Measurements from ENCODE around the gene MAGI2.
A peak's percentile ranks its signal among the peaks of the same experiment; 100 is the strongest.

MAGI2 gene

DNA sequence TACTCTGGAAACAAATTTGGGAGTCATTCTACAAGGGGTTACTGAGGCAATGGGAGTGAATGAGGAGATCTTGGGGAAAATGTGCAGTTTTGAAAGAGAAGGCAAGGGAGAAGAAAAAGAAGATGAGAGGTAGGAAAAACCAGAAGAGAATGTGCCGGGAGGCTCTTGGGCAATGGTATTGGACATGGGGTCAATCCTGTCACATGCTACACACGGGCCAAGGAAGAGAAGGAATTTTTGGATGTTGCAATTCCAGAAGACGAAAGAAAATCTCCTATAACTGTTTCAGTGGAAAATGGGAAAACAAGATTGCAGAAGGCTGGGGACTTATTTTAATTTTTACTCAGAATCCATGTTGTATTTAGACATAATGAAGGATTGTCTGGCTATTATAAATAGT, 1039.9 kb downstream of the MAGI2 start:
- no peak for DNase-seq (ENCODE audit: low spot score)

DNA sequence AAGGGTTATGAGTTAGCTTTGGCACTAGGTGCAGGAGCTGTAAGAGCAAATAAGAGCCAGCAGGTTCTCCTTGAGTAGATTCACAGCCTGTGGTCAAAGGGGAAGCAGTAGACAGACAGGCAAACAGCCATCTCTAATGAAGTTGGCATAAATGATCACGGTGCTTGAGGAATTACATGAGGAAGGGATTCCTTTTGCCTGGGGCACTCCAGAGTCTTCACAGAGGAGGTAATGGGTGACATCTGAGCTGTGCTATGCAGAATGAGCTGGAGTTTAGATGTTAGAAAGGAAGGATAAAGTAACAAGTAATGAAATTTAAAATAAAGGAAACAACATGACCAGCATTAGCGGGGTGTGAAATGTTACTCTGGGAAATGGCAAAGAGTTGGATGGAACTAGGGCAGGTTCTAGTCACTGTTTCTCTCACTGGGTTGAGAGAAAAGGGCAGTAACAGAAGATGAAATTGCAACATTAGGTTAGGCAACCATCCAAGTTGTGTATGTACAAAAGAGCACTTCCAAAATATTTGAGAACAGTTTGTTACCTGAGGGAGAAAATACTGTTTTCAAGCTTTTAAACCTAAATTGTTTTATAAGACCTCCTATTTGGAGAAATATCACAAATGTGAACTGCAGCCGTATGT, 1041.1 kb downstream of the MAGI2 start:
- DNase-seq (ENCODE audit: low spot score) = no peak

DNA sequence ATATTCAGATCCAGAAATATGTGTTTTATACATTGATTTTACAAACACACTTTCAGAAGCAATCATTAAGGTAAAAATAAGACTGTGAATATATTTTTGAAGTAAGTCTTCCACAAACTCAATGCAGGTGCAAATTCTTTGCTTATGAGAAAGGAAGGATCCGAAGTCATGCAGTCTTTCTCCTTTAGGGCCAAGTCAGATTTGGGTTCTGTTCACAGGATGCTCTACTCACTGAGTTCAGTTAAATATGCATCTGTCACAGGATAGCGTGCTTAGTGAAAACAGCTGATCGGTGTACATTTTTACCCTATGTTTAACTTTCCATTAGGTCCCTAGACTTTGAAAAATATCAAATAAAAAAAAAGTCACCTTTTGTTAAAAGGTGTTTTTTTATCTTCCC, 1046.4 kb downstream of the MAGI2 start:
- no peak for DNase-seq (ENCODE audit: low spot score)

DNA sequence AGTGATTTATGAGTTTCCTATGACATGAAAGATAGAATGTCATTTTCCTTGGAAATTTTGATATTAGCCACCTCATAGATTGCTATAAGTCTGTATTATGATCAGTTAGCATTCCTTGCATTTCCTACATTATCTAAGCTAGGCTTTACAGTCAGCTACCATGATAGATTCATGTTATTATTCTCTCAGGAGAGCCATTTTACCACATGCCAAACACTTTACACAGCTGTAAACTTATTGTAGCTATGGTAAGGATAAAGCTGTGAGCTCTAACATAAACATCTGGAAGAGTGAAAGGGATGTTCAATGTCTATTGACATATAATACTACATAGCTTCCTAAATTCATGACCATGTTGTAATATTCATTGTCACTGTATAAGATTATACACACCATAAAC, 1046.9 kb downstream of the MAGI2 start:
- DNase-seq (ENCODE audit: low spot score) = no peak

DNA sequence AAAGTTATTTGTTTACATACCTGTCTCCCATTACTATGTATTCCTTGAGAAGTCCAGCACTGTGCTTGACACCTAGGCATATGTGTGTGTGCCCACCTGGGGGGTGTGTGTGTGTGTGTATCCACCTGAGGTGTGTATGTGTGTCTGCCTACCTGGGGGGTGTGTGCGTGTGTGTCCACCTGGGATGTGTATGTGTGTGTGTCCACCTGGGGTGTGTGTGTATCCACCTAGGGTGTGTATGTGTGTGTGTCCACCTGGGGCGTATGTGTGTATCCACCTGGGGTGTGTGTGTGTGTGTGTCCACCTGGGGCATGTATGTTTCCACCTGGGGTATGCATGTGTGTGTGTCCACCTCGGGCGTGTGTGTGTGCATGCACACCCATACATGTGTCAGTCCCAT, 1051.4 kb downstream of the MAGI2 start:
- no peak for DNase-seq (ENCODE audit: low spot score)

DNA sequence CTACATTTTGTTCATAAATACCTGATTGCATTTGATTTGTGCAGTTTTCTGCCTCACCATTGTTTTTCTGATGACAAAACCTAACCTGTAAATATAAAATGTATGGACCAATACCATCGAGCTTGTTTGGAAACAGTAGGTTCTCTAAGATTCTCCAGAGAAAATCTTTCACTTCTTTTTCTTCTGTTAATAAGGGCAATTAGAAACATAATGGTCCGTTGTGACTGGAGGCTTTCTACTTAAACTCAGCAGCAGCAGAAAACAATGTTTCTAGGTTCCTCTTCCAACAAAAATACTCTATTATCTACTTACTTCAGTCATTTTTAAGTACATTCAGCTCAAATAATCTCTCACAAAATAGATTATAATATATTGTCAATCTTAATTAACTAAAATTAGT, 1053.4 kb downstream of the MAGI2 start:
- DNase-seq (ENCODE audit: low spot score) = no peak

DNA sequence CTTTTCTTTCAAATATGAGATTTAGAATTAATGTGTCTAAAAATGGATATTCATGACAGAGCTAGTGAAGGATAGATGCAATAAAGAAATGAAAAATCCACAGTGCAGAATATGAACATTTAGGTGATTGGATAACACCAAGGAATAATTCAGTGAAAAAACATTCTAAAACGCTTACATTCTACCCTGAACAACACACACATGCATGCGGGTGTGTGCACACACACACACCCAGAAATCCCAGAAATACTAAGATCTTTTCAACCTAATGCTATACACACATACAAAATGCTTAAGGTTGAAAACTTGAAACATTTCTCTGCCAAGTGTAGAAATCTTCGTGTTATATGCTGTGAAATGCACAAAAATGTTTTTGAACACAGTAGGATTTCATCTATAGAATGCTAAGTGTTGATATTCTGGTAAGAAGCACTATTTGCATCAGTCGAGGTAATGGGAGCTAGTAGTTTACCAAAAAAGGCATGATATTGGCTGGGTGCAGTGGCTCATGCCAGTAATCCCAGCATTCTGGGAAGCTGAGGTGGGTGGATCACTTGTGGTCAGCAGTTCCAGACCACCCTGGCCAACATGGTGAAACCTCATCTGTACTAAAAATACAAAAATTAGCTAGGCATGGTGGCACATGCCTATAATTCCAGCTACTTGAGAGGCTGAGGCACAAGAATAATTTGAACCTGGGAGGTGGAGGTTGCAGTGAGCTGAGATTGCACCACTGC, 1054.3 kb downstream of the MAGI2 start:
- DNase-seq (ENCODE audit: low spot score) = no peak

DNA sequence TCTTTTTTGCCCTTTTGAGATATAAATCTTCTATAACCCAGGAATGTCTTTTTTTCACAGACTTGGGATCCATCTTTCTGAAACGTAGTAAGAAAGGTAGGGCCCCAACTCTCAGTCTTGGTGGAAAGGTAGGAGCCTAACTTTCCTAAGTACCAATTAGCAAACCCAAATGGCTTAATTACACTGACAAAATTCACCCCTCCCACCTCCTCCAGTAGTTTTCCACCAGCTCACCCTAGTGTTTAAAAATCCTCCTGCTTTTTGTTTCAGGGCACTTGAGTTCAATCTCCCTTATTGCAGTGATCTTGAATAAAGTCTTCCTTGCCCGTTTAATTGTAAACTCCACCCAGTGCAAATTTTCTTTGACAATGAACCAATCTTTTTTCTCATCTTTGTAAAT, 1054.9 kb downstream of the MAGI2 start:
- no peak for DNase-seq (ENCODE audit: low spot score)

DNA sequence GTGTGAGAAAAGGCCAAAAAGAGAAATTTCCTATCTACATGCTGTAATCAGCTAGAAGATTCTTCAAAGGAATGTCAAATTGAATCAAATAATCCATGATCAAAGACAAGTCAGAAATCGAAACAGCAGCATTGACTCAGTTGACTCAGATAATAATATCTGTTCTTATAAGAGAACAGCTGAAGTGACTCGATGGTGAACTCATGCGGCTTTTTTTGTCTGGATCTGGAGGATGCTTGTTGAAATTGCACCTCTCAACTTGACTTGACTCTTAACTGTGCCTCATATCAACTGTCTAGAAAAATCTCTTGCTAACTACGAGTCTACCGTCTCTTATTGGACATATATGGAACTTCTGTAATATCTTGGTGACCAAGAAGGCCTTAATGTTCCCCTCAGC, 1055.4 kb downstream of the MAGI2 start:
- no peak for DNase-seq (ENCODE audit: low spot score)

DNA sequence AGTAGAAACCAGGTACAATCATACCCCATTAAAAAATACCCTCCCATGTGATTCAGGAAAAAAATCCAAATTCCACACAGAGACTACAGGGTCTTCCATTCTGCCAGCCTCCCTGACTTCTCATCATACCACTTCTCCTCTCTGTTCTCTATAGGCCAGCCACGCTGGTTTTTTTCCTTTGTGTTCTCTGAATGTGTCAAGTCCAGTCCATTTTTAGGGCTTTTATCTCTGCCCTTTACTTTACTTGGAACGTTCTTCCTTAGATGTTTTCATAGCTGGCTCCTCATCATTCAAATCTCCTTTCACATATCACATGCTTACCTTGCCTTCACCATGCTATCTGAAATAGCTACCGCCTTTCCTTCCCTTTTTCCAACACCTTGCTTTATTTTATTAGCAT, 1057.3 kb downstream of the MAGI2 start:
- DNase-seq (ENCODE audit: low spot score) = no peak

DNA sequence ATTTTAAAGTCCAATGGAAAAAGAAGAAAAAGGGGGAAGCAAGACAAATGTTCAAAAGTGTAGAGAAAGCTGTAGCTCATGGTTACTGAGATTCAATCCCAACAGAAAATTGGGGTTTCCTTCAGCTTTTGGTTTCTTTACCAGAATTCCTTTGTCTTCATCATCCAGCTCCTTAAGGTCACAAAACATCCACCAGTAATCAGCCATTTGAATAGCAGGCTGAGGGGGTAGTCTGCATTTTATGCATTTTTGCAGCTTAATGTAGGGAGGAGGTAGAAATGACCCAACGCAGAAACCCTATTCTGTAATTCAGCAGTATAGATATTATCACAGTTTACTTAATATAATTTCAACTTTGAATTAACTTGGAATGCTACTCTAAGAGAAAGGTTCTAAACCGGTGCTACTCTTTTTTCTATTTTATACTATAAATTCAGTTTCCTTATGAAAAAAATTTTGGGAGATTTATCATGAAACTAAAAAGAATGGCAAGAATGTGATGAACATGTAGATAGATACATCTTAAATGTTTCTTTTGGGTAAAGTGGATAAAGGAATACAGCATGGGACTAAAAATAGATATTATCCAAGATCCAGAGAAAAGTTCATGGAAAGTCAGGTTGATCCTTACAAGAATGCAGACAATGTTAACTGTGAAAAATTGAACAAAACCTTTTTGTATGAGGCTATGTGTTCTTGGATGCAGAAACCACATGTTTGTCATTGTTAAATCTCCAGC, 1058.0 kb downstream of the MAGI2 start:
- no peak for DNase-seq (ENCODE audit: low spot score)

DNA sequence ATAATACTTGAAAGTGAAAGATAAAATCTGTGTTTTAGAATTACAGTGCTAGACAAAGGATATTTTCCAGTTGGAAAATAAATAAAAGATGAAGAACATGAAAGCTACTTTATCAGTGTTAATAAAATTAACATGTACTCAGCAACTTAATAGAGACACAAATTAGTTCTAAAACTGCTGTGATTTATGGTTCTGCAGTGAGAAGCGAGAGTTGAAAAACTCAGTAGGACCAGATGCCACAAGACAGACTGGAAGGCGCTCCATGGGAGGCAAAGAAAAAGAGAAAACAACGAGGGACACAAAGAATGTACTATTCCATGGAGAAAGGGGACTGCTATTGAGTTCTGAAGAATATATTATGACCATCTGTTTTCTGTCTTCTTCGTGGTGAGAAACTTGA, 1064.4 kb downstream of the MAGI2 start:
- no peak for DNase-seq (ENCODE audit: low spot score)

DNA sequence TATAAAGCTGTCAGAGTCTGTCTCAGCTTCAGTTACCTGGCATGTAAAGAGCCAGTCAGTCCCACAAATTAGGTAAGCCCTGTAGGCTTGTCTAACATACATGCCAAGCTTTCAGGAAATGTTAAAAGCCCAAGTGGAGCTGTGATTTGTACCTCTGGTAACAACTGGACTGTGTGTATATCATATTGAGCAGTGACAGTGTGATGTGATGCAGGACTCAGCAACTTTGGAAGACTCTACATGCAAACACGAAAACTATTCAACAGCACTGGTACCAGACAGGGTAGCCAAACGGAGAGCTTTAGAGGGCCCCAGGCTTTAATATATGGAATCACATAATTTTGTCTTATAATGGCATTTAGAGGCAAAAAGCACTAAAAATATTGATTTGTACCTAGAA, 1066.9 kb downstream of the MAGI2 start:
- DNase-seq (ENCODE audit: low spot score) = no peak

DNA sequence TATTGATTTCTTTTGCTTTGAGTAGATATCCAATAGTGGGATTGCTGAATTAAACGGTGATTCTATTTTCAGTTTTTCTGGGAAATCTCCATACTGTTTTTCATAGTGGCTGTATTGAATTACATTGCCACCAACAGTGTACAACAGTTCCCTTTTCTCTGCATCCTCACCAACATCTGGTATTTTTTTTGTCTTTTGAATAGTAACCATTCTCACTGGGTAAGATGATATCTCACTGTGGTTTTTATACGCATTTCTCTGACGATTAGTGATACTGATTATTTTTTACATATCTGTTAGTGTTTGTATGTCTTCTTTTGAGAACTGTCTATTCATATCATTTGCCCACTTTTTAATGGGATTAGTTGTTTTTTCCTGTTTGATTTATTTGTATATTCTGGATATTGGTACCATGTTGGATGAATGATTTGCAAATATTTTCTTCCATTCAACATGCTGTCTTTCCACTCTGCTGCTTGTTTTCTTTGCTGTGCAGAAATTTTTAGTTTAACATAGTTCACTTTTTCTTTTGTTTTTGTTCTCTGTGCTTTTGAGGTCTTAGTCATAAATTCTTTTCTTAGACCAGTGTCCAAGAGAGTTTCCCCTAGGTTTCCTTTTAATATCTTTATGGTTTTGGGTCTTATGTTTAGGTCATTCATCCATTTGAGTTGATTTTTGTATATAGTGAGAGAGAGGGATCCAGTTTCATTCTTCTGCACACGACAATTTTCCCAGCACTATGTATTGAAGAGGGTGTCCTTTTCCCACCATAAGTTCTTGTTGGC, 1070.2 kb downstream of the MAGI2 start:
- DNase-seq (ENCODE audit: low spot score) = no peak

DNA sequence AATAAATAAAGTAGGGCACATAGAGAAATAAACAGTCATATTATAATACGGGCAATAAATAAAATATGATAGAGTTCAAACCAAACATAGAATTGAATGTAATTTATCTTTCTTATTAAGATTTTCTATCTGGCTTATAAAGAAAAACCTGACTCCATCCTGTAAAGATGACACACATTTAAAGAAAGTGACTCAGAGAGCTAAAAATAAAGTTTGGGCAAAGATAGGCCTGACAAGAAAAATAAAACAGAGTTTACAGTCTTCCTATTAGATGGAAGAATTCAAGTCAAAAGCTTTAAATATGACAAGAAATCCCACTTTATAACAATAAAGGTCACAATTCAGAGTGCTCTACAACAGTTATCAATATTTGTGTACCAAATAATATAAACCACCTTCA, 1074.3 kb downstream of the MAGI2 start:
- peak; percentile 21 for DNase-seq (ENCODE audit: low spot score)

DNA sequence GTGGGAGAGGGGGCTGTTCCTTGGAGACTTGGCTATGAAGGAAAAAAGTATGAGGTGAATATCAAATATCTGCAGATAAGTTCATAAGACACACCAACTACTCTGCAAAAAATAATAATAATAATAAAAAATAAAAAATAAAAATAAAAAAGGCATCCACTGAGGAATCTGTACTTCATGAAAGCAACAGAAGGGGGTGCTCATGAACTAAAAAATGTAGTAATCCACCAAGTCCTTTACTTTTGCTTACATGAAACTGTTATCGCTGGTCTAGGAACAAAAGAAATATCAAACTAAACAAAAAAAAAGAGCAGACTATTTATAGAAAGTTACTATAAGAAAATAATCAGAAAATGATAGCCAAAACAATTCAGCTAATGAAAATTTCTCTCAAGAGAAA, 1075.9 kb downstream of the MAGI2 start:
- no peak for DNase-seq (ENCODE audit: low spot score)

DNA sequence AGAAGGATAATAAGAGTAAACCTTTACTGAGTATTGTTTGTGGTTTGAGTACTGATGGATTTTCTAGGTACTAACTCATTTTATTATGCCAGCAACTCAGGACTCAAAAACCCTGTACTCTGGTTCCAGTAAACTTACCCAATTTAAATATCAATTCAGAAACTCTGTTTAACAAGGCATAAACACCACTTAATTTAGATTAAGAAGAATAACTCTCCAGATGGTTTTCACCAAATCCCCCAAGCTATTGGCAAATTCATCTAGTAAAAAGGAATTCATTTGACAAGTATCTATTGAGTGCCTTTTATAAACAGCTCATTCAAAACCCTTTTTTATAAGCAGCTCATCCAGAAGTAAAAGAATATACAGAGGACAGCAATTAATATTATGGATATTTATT, 1082.5 kb downstream of the MAGI2 start:
- no peak for DNase-seq (ENCODE audit: low spot score)

DNA sequence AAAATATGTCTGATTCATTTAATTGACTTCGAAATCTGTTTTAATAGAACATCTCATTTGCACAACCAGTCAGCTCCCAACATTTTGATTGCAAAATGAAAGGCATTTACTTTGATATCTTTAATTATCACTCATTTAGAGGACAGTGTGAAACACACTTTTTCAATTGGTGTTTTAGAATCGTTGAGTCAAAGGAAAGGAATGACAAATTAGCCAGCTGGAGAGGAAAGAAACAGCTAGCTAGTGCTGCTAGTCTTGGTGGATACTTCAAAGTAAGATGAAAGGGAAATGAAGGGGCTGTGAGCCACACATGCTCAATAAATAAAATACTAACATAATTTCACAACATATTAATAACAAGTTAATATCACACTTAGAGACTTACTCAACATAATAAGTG, 1084.7 kb downstream of the MAGI2 start:
- peak; percentile 18 for DNase-seq (ENCODE audit: low spot score)

DNA sequence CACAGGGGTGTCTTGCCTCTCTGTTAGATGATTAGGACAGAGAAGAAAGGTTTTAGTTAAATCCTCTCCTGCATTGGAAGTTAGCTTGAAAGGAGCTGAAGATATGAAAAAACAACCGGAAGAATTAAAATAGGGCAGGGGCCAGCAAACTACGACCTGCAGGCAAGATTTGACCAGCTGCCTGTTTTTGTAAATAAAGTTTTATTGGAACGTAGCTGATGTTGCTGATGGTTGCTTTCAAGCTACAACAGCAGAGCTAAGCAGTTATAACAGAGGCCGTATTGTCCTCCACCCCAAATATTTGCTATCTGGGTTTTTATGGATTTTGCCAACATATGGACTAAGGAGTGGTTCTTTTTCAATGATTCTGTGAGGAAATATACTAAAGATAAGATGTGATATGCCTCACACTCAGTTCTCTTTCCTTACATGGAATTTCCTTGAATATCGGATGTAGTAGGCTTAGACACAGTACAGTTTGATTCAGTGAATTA, 1086.1 kb downstream of the MAGI2 start:
- DNase-seq (ENCODE audit: low spot score) = no peak

DNA sequence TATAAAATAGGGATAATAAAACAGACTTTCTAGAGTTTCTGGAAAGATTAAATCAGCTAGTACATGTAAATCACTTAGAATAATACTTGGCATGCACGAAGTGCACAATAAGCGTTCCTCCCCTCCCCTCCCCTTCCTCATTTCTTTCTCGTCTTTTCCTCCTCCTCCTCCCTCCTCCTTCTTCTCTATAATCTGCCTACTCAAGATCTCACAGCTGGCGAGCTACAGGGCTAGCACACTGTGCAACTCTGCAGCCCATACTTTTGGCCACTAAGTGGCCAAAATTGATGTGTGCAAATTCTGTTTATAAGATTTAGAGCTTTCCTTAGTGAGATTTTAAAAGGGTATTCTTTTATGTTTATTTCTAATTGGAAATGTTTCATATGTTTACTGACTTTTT, 1089.6 kb downstream of the MAGI2 start:
- DNase-seq (ENCODE audit: low spot score) = no peak

DNA sequence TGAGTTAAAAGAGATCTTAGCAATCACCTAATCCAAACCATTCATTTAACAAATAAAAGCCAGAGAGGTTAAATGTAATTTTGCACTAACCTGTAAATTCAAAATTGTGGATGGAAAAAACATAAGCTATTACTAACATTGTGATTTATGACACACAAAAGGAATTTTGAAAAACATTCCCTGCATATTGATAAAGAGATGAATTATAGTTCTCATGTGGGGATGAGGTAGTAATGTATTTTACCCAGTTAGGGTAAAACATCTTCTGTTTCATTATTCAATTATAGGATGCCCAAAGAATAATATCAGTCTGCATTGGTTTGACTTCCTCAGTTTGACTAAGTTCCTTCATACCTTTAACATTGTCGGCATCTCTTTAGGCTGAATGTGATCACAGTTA, 1093.6 kb downstream of the MAGI2 start:
- no peak for DNase-seq (ENCODE audit: low spot score)

DNA sequence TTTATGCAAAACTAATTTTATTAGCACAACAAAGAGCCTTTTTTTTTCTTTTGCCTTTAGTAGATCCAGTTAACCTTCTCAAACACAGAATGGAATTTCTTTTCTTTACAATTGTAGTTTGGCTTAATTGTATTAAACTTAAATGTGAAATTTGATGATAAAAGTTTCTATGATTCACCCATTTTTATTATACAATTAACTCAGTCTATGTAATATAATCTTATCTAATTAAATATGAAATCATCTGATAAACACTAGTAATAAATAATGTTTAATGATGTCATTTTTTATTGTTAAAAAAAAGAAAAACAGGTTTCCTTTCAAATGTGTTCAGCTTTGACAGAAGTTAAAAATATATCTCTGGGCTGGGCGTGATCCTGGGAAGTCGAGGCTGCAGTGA, 1095.8 kb downstream of the MAGI2 start:
- no peak for DNase-seq (ENCODE audit: low spot score)

Measured in AG20443 (cell line).